Activated CD4-positive, alpha-beta memory T cell treated with anti-CD3 and anti-CD28 coated beads, Interleukin-2, amount 10 ng/mL, durations not matched to agents 7 days and 5 days (primary cell): ENCODE measurements around the gene SLC5A12. TPM values are rescaled to one million over a fixed set of nuclear protein-coding genes. Genes with fewer than 3 reads are reported as not detected.

Experiments
- CTCF ChIA-PET: fragments of 350-600 bp; sonication (Branson Sonifier 250); formaldehyde crosslinking; loops from one replicate; lab custom pipeline; 2021; ENCODE audit warnings: antibody characterized with exemption, inconsistent platforms; lab: Charles Lee
- POLR2A ChIA-PET: fragments of 350-600 bp; sonication (Branson Sonifier 250); formaldehyde crosslinking; loops from one replicate; lab custom pipeline; 2021; ENCODE audit warnings: antibody characterized with exemption; lab: Charles Lee
- DNase-seq: peaks from one replicate; pipeline ENCODE4 v3.0.0-alpha.2; 2020
- H3K27ac Mint-ChIP-seq: one replicate; pipeline ENCODE4 v1.8.0; 2021; ENCODE audit warnings: mild to moderate bottlenecking, mixed read lengths
- H3K27me3 Mint-ChIP-seq: one replicate; pipeline ENCODE4 v1.8.0; 2021; ENCODE audit warnings: mixed read lengths
- H3K36me3 Mint-ChIP-seq: one replicate; pipeline ENCODE4 v1.8.0; 2021; ENCODE audit warnings: low read depth, mixed read lengths
- H3K4me1 Mint-ChIP-seq: one replicate; pipeline ENCODE4 v1.8.0; 2021; ENCODE audit warnings: mixed read lengths
- H3K4me3 Mint-ChIP-seq: one replicate; pipeline ENCODE4 v1.8.0; 2021; ENCODE audit warnings: mild to moderate bottlenecking, mixed read lengths
- H3K9me3 Mint-ChIP-seq: one replicate; pipeline ENCODE4 v1.8.0; 2021; ENCODE audit warnings: mixed read lengths
- total RNA-seq, 2 experiments: library from RNA; stranded (reverse); gene quantifications; one replicate each; pipeline ENCODE4 v1.2.3, GENCODE V29; 2021

The SLC5A12 gene
- total RNA-seq, 2 experiments from 2014 or later = not detected

DNA sequence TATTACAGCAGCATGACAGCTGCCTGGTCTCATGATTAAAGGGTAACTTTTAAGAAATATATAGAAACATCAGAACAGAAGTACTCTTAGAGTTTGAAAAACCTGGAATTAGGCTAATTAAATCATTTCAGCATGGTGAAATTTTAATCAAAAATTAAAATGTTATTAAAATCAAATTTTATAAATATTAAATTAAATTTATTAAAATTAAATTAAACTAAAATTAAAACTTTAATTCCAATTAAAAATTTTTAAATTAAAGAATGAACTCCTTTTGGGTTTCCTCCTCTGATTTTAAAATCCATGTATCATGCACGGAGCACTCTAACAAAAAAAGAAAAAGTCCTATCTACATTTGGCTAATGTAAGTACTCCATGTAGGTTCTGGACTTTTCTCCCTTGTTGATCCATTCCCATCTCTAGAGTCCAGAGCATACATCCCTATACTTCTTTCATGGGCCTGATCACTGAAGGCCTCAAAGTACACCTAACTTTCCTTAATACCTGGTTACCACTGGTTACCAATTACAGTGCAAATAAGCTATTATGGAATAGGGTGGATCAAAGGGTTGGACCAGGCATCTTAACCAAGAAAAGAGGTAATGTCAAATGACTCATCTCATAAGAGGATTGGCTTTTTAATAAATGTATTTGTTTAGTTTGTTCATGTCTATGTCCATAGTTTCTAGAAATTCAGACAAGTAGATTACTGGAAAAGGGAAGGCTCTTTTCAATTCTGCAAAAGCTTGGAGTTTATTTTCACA lies 101.4 kb downstream of the SLC5A12 start:
- peaks cover 5% of the 10 kb centered on the region for H3K9me3 Mint-ChIP-seq
- H3K4me1 Mint-ChIP-seq = no peaks in the 10 kb centered on the region
- H3K36me3 Mint-ChIP-seq = no peaks in the 10 kb centered on the region
- no peak overlapping the region for H3K4me3 Mint-ChIP-seq
- no peak overlapping the region for H3K27ac Mint-ChIP-seq
- H3K27me3 Mint-ChIP-seq = no peaks in the 10 kb centered on the region
- DNase-seq = no peak
- ChIA-PET POLR2A (no interaction called here), CTCF (no interaction called here)

DNA sequence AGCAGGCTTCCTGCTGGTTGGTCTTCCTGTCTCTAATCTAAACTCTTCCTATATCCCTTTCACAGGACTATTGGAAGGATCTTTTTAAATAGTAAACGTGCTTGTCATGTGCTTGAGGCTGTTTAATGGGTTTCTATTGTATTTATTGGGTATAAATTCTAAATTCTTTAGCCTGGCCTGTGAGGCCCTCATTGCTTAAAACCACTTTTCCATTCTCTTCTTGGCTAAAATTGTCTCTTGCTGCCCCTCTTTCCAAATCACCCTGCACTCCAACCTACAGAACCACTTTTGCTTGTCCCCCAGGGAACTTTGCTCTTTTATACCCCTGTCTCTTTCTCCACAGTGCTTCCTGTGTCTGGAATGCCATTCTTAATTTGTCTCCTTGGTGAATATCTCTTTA lies 103.4 kb downstream of the SLC5A12 start:
- H3K4me1 Mint-ChIP-seq = no peaks in the 10 kb centered on the region
- H3K27me3 Mint-ChIP-seq = no peaks in the 10 kb centered on the region
- H3K36me3 Mint-ChIP-seq = no peaks in the 10 kb centered on the region
- no peak overlapping the region for H3K4me3 Mint-ChIP-seq
- no peak overlapping the region for H3K27ac Mint-ChIP-seq
- peaks cover 5% of the 10 kb centered on the region for H3K9me3 Mint-ChIP-seq
- ChIA-PET POLR2A (no interaction called here), CTCF (no interaction called here)
- DNase-seq = no peak

Other genes with a start within 250 kb of the SLC5A12 start
- not detected for gene MUC15, start 149.8 kb downstream of the SLC5A12 start, total RNA-seq